Measurements from ENCODE around the gene AIP. TPM values are rescaled to one million over a fixed set of nuclear protein-coding genes. Genes with fewer than 3 reads are reported as not detected.

The AIP gene
- total RNA-seq, 1 experiment from 2014 or later = 61.0 TPM

DNA sequence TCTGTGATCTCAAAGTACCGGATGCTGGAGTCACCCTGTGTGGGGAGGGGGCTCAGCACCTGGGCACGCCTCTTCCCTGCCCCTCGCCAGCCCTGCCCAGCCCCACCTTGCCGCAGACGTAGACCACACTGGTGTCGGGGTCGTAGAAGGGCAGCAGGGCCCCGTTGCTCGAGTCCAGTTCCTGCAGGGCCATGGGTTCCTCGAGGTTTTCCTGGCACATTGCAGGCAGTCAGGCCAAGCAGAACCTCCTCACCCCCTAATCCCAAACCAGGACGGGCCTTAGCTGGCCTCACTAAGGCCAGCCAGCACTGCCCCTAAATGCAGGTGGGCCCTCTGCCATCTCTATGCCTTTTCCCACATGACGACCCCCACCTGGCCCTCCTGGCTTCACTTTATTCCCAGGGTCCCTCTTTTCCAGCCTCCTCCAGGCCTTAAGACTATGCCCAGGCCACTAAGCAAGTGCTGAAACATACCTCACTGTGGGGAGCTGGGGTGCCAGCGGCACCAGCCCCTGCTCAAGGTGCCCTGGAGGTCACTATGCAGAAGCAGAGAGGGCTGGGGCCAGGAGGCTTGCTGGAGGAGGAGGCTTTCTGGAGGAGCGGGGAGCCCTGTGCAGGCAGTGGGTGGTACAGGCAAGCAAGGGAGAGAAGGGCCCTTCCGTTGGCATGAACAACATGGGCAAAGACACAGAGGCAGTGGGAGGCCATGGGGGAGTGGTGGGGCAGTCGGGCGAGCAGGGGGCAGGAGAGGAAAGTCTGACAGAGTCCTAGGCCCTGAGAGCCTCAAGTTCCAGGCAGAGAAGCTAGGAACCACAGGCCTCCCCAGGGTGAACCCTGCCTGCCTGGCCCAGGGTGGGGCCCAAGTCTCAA is 42.4 kb upstream of the AIP start:
- no peak overlapping the region for H3K4me2 ChIP-seq (ENCODE audit: low read length)
- CTCF ChIA-PET = no interaction called here
- no peaks in the 10 kb centered on the region for H4K20me1 ChIP-seq (ENCODE audit: insufficient read depth)
- no peak for TF ChIP-seq EGR1 (IDR thresholded peaks at IDR 0.05; ENCODE audit: low read depth)
- TF ChIP-seq CBX3 (IDR thresholded peaks at IDR 0.05; ENCODE audit: low read depth) = no peak
- no peak for TF ChIP-seq RAD21 (IDR thresholded peaks at IDR 0.05; ENCODE audit: low read depth)
- H3K4me3 ChIP-seq (replicated peaks in 1 of 2; ENCODE audit: low read depth in 1 of 2, low read length in 2 of 2) = no peak overlapping the region
- H3K9ac ChIP-seq (ENCODE audit: low read length) = no peak overlapping the region
- no TSS peak for BruUV-seq (replicated peaks)
- peak overlapping the region; percentile 26; the same call in 1 of the 2 replicates for H3K27ac ChIP-seq (ENCODE audit: low read depth, low read length)
- H3K9me3 ChIP-seq (ENCODE audit: control insufficient read depth in 1 of 2, insufficient read depth in 1 of 2, low read depth in 1 of 2, low read length in 2 of 2) = no peaks in the 10 kb centered on the region
- no peaks in the 10 kb centered on the region for H3K27me3 ChIP-seq (ENCODE audit: insufficient read depth, low read length)
- H3K4me1 ChIP-seq (ENCODE audit: control insufficient read depth in 1 of 2, insufficient read depth in 2 of 2, low read length in 2 of 2) = peaks cover 6 to 35% of the 10 kb centered on the region in 2 experiments; a peak in 3 of 4 replicates
- intact Hi-C loops (cut with micrococcal nuclease) = no loop called here
- no peak overlapping the region for H2AFZ ChIP-seq (ENCODE audit: low read depth, low read length, poor library complexity, severe bottlenecking)
- DNase-seq (ENCODE audit: low read depth, low spot score) (no peak), ATAC-seq (no peak)
- H3K9me2 ChIP-seq (ENCODE audit: insufficient read depth) = no peaks in the 10 kb centered on the region
- POLR2A ChIA-PET = no interaction called here
- peaks cover 7% of the 10 kb centered on the region; the same call in 1 of the 2 replicates for H3K79me2 ChIP-seq (ENCODE audit: insufficient read depth, low read length)
- H3K36me3 ChIP-seq (ENCODE audit: control insufficient read depth in 1 of 2, insufficient read depth in 2 of 2, low read length in 2 of 2) = peaks cover 0 to 2% of the 10 kb centered on the region in 2 experiments; a peak in 1 of 4 replicates
- RAD21 ChIA-PET (ENCODE audit: low non-redundant PET in 1 of 2, low total read pairs in 2 of 2, uncharacterized antibody in 2 of 2, unreplicated experiment in 2 of 2) = interaction anchor here in 1 of 2 experiments (0.7 kb wide), 1 partner anchor 155 kb away, joined by 3 read pairs; no protein-coding TSS in a partner anchor

DNA sequence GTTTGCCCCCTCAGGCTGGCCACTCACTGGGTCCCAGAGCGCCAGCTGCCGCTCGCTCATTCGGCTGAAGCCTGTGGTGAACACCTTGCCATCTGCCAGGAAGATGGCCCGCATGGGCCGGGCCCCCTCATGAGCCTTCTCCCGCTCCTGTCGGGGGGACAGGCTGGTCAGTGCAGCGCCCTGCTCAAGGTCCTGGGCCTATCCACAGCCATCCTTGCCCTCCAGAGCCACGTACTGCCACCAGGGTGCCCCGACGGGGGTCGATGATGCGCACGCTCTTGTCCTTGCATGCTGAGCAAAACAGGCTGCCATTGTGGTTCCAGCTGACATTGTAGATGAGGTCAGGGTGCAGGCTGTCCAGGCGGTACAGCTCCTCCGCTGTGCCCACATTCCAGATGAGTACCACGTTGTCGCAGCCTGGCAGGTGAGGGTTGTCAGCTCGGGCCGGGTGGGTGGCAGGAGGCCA is 41.7 kb upstream of the AIP start:
- no peak overlapping the region for H3K4me2 ChIP-seq (ENCODE audit: low read length)
- intact Hi-C loops (cut with micrococcal nuclease) = no loop called here
- H3K27me3 ChIP-seq (ENCODE audit: insufficient read depth, low read length) = no peaks in the 10 kb centered on the region
- ChIA-PET POLR2A (no interaction called here), RAD21 (ENCODE audit: low non-redundant PET in 1 of 2, low total read pairs in 2 of 2, uncharacterized antibody in 2 of 2, unreplicated experiment in 2 of 2) (interaction anchor here in 1 of 2 experiments (0.7 kb wide), 1 partner anchor 155 kb away, joined by 3 read pairs; no protein-coding TSS in a partner anchor), CTCF (no interaction called here)
- no peak for DNase-seq (ENCODE audit: low read depth, low spot score)
- H3K9ac ChIP-seq (ENCODE audit: low read length) = no peak overlapping the region
- BruUV-seq (replicated peaks) = no TSS peak
- H4K20me1 ChIP-seq (ENCODE audit: insufficient read depth) = no peaks in the 10 kb centered on the region
- no peak overlapping the region for H2AFZ ChIP-seq (ENCODE audit: low read depth, low read length, poor library complexity, severe bottlenecking)
- H3K4me1 ChIP-seq (ENCODE audit: control insufficient read depth in 1 of 2, insufficient read depth in 2 of 2, low read length in 2 of 2) = peaks cover 6 to 34% of the 10 kb centered on the region in 2 experiments; a peak in 3 of 4 replicates
- H3K9me3 ChIP-seq (ENCODE audit: control insufficient read depth in 1 of 2, insufficient read depth in 1 of 2, low read depth in 1 of 2, low read length in 2 of 2) = no peaks in the 10 kb centered on the region
- H3K27ac ChIP-seq (ENCODE audit: low read depth, low read length) = peak overlapping the region; percentile 32; the same call in 1 of the 2 replicates
- peaks cover 7% of the 10 kb centered on the region; the same call in 1 of the 2 replicates for H3K79me2 ChIP-seq (ENCODE audit: insufficient read depth, low read length)
- no peaks in the 10 kb centered on the region for H3K9me2 ChIP-seq (ENCODE audit: insufficient read depth)
- no peak overlapping the region for H3K4me3 ChIP-seq (replicated peaks in 1 of 2; ENCODE audit: low read depth in 1 of 2, low read length in 2 of 2)
- ATAC-seq = no peak
- peaks cover 0 to 2% of the 10 kb centered on the region in 2 experiments; a peak in 1 of 4 replicates for H3K36me3 ChIP-seq (ENCODE audit: control insufficient read depth in 1 of 2, insufficient read depth in 2 of 2, low read length in 2 of 2)
- TF ChIP-seq, protein P1, sequence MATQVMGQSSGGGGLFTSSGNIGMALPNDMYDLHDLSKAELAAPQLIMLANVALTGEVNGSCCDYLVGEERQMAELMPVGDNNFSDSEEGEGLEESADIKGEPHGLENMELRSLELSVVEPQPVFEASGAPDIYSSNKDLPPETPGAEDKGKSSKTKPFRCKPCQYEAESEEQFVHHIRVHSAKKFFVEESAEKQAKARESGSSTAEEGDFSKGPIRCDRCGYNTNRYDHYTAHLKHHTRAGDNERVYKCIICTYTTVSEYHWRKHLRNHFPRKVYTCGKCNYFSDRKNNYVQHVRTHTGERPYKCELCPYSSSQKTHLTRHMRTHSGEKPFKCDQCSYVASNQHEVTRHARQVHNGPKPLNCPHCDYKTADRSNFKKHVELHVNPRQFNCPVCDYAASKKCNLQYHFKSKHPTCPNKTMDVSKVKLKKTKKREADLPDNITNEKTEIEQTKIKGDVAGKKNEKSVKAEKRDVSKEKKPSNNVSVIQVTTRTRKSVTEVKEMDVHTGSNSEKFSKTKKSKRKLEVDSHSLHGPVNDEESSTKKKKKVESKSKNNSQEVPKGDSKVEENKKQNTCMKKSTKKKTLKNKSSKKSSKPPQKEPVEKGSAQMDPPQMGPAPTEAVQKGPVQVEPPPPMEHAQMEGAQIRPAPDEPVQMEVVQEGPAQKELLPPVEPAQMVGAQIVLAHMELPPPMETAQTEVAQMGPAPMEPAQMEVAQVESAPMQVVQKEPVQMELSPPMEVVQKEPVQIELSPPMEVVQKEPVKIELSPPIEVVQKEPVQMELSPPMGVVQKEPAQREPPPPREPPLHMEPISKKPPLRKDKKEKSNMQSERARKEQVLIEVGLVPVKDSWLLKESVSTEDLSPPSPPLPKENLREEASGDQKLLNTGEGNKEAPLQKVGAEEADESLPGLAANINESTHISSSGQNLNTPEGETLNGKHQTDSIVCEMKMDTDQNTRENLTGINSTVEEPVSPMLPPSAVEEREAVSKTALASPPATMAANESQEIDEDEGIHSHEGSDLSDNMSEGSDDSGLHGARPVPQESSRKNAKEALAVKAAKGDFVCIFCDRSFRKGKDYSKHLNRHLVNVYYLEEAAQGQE (IDR thresholded peaks at IDR 0.05; ENCODE audit: low read depth) = no peak
- TF ChIP-seq ZFX (IDR thresholded peaks at IDR 0.05) (no peak), SP1 (IDR thresholded peaks at IDR 0.05; ENCODE audit: low read depth) (no peak), ELF1 (IDR thresholded peaks at IDR 0.05; ENCODE audit: borderline replicate concordance, low read depth) (no peak)
- TF ChIP-seq, protein P2, sequence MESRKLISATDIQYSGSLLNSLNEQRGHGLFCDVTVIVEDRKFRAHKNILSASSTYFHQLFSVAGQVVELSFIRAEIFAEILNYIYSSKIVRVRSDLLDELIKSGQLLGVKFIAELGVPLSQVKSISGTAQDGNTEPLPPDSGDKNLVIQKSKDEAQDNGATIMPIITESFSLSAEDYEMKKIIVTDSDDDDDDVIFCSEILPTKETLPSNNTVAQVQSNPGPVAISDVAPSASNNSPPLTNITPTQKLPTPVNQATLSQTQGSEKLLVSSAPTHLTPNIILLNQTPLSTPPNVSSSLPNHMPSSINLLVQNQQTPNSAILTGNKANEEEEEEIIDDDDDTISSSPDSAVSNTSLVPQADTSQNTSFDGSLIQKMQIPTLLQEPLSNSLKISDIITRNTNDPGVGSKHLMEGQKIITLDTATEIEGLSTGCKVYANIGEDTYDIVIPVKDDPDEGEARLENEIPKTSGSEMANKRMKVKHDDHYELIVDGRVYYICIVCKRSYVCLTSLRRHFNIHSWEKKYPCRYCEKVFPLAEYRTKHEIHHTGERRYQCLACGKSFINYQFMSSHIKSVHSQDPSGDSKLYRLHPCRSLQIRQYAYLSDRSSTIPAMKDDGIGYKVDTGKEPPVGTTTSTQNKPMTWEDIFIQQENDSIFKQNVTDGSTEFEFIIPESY (IDR thresholded peaks at IDR 0.05; ENCODE audit: extremely low read depth, insufficient replicate concordance, low read length) = no peak

Measured in HCT116 (cell line).